Gastrocnemius medialis (tissue), 4 donors: ENCODE results near the gene RAB6B.

Experiments used
- POLR2A ChIP-seq, 2 donors: fragments of 450-650 bp; IDR thresholded peaks; one replicate each; pipeline ENCODE4 v1.6.1; 2017; ENCODE audit warnings: antibody characterized with exemption in 2 of 2, mild to moderate bottlenecking in 2 of 2, moderate library complexity in 2 of 2
- TF ChIP-seq, protein P1 (sequence below), 5 experiments: fragments of 450-650 bp in 3 of 5; fragments of 200-600 bp in 2 of 5; sonication (generic) in 2 of 5; IDR thresholded peaks in 4 of 5; conservative IDR thresholded peaks in 1 of 5; 1 replicate in 4 of 5; 2 replicates in 1 of 5; pipeline ENCODE4 v1.5.1; 2016 to 2019; ENCODE audit warnings: antibody characterized with exemption in 5 of 5, mild to moderate bottlenecking in 3 of 5, moderate library complexity in 3 of 5

- TF ChIP-seq, protein P1, sequence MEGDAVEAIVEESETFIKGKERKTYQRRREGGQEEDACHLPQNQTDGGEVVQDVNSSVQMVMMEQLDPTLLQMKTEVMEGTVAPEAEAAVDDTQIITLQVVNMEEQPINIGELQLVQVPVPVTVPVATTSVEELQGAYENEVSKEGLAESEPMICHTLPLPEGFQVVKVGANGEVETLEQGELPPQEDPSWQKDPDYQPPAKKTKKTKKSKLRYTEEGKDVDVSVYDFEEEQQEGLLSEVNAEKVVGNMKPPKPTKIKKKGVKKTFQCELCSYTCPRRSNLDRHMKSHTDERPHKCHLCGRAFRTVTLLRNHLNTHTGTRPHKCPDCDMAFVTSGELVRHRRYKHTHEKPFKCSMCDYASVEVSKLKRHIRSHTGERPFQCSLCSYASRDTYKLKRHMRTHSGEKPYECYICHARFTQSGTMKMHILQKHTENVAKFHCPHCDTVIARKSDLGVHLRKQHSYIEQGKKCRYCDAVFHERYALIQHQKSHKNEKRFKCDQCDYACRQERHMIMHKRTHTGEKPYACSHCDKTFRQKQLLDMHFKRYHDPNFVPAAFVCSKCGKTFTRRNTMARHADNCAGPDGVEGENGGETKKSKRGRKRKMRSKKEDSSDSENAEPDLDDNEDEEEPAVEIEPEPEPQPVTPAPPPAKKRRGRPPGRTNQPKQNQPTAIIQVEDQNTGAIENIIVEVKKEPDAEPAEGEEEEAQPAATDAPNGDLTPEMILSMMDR (IDR thresholded peaks at IDR 0.05 in 4 of 5, conservative IDR thresholded peaks at IDR 0.05 in 1 of 5): no peak
- TF ChIP-seq POLR2A (IDR thresholded peaks at IDR 0.05): no peak
Observed at GRCh38 chr3:133870822-133871221, 24.9 kb downstream of the RAB6B start.
